ENCODE measurements around the gene FOS. TPM values are rescaled to one million over a fixed set of nuclear protein-coding genes. Genes with fewer than 3 reads are reported as not detected.

The FOS gene
- total RNA-seq, 2 donors from 2014 or later = 39.1 to 41.7 TPM

DNA sequence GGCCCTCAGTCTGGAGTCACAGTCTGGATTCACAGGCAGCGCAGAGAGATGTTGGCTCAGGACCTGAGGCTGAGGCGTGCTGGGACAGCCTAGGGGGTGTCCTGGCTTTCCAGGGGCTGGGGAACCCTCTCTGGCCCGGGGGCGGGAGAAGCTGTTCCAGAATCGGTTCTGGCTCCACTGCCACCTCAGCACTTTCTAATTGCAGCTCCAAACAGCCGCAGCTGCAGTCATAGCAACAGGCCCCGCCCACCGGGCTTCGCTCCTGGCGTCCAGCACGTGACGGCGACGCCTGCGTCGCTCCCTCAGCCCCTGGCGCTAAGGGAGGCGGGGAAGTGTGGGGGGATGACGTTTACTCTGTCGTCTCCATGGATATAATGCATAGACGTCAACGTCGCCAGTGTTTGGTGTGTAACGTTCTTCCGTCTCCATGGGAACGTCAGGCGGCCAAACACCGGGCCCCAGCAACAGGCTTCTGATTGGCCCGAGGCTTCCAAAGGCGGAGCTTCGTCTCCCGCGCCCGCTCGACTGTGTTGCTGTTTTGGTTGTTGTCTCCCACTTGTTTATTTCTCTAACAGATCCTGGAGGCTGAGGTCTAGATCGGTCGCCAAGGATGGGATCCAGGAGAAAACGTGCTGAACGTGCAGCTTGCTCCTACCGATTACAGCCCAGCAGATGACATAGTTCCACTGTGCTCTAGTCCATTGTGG is 19.7 kb upstream of the FOS start:
- Mint-ChIP-seq H3K4me3 (peak overlapping the region; percentile 88 to 89), H3K36me3 (ENCODE audit: insufficient read depth in 2 of 2) (no peaks in the 10 kb centered on the region), H3K9me3 (no peaks in the 10 kb centered on the region), H3K4me1 (ENCODE audit: low read depth) (peaks cover 21% of the 10 kb centered on the region), H3K27ac (peak overlapping the region; percentile 45), H3K27me3 (ENCODE audit: low read depth) (peaks cover 16% of the 10 kb centered on the region)
- peak; percentile 97 to 98 for DNase-seq
- ATAC-seq (replicated peaks in 1 of 2) = peak; percentile 99

DNA sequence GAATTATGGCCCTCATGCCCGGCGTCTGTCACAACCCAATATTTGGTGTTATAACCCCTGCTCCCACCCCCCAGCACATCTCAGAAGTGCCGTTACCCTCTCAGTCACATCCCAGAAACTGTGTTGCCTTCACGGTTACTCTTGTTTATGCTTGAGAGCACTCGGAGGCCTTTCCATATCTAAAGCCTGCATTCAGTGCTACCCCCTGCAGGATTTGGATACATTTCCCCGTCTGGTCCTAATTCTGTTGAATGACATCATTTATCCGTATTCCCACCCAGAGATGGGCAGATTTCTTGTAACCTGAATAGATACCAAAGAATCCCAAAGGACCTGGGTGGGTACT is 19.1 kb upstream of the FOS start:
- DNase-seq (no peak), ATAC-seq (replicated peaks in 1 of 2) (no peak)
- no peak overlapping the region for H3K27ac Mint-ChIP-seq
- peaks cover 15% of the 10 kb centered on the region for H3K27me3 Mint-ChIP-seq (ENCODE audit: low read depth)
- no peaks in the 10 kb centered on the region for H3K36me3 Mint-ChIP-seq (ENCODE audit: insufficient read depth in 2 of 2)
- H3K4me1 Mint-ChIP-seq (ENCODE audit: low read depth) = peaks cover 21% of the 10 kb centered on the region
- H3K4me3 Mint-ChIP-seq = peak overlapping the region; percentile 88 to 89
- H3K9me3 Mint-ChIP-seq = no peaks in the 10 kb centered on the region

DNA sequence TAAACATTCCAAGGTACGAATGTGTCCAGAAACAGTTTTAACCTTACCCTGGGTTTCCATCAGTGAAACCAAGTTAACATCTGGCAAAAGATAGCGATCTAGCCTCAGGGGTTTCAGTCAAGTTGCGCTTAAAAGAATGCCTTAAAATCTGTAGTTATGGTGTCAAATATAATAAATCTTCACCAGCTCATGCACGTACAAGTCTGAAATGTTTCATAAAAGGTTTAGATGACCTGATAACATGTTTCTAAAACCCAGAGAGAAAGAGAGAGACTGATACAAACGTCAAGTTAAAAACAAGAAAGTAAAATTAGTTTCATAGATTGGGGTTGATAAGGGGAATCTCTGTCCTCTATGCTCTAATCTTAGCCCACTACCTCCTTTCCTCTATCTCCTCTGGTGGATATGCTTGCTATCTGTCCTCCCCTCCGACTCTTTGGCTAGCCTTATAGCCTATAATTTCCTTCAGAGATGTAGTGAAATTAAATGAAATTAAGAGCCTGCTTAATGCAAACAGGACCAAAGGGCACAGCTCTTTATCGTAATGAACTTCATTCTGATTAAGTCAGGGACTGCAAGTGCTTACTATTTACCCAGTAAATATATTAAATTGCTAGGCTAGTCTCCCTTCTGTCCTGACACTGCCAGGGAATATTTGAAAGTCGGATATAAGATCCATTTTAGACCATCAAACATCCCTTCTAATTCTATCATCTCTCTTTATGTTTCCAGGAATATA is 18.4 kb upstream of the FOS start:
- Mint-ChIP-seq H3K9me3 (no peaks in the 10 kb centered on the region), H3K27ac (peak overlapping the region; percentile 80), H3K4me1 (ENCODE audit: low read depth) (peaks cover 21% of the 10 kb centered on the region), H3K36me3 (ENCODE audit: insufficient read depth in 2 of 2) (no peaks in the 10 kb centered on the region), H3K4me3 (peak overlapping the region; percentile 88 to 89), H3K27me3 (ENCODE audit: low read depth) (peaks cover 8% of the 10 kb centered on the region)
- ATAC-seq (replicated peaks in 1 of 2) (no peak), DNase-seq (no peak)

DNA sequence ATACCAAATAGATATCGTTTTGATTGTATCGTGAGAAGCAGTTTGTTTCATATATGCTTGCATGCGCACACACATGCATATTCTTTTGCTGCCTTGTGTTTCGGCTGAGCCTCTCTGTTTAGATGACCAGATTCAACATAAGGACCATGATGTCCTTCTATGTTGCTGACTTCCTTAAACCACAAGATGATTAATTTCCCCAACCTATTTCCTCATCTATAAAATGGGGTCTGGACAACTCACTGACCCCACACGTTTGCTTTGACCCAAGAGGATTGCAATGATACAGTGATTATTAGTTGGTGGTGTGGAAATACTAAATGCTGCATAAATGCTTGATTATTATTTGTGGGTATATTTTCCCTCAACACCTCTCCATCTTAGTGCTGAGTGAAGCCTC is 16.8 kb upstream of the FOS start:
- no peak for DNase-seq
- H3K4me3 Mint-ChIP-seq = no peak overlapping the region
- H3K27ac Mint-ChIP-seq = no peak overlapping the region
- H3K9me3 Mint-ChIP-seq = no peaks in the 10 kb centered on the region
- ATAC-seq (replicated peaks in 1 of 2) = no peak
- H3K4me1 Mint-ChIP-seq (ENCODE audit: low read depth) = peaks cover 21% of the 10 kb centered on the region
- no peaks in the 10 kb centered on the region for H3K36me3 Mint-ChIP-seq (ENCODE audit: insufficient read depth in 2 of 2)
- H3K27me3 Mint-ChIP-seq (ENCODE audit: low read depth) = peaks cover 8% of the 10 kb centered on the region

DNA sequence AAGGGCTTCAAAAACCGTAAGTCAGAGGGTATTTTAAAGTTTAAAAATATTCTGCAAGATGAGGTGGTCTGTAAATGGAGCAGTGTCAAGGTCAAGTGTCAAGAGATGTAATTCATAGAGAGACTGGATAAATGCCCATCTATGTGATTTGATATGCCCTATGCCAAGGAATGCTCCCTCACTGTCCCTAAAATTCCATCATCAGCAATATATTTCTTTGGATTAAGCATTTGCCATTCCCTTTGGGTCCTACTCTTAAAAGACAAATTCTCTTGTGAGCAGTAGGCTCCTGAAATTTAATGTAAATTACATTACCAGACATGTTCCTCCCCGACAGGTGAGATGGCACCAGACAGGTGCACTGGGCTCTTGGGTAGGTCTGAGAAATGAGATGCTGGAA is 16.0 kb upstream of the FOS start:
- ATAC-seq (replicated peaks in 1 of 2) (no peak), DNase-seq (no peak)
- H3K27ac Mint-ChIP-seq = no peak overlapping the region
- H3K4me1 Mint-ChIP-seq (ENCODE audit: low read depth) = peaks cover 21% of the 10 kb centered on the region
- peaks cover 14% of the 10 kb centered on the region for H3K27me3 Mint-ChIP-seq (ENCODE audit: low read depth)
- no peaks in the 10 kb centered on the region for H3K9me3 Mint-ChIP-seq
- no peaks in the 10 kb centered on the region for H3K36me3 Mint-ChIP-seq (ENCODE audit: insufficient read depth in 2 of 2)
- H3K4me3 Mint-ChIP-seq = no peak overlapping the region

DNA sequence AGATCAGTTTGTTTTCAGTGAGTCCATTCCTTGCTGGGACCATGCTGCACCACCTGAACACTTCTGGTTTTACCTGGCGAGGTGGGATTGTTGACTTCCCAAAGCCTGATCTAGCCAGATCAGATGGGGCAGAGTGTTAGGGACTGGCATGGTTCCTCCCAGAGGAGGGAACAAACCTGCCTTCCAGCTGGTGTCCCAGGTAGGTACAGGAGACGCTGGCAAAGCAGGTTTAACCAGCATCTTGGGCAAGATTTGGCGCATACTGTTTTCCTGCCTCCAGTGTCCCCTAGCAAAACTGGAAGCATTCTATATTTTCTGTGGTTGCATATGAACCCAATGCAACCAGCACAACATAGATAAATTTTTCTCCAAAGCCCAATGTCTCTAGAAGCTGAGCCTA is 14.6 kb upstream of the FOS start:
- no peaks in the 10 kb centered on the region for H3K9me3 Mint-ChIP-seq
- no peak for ATAC-seq (replicated peaks in 1 of 2)
- peaks cover 15% of the 10 kb centered on the region for H3K4me1 Mint-ChIP-seq (ENCODE audit: low read depth)
- no peak for DNase-seq
- no peak overlapping the region for H3K27ac Mint-ChIP-seq
- H3K27me3 Mint-ChIP-seq (ENCODE audit: low read depth) = peaks cover 28% of the 10 kb centered on the region
- no peaks in the 10 kb centered on the region for H3K36me3 Mint-ChIP-seq (ENCODE audit: insufficient read depth in 2 of 2)
- no peak overlapping the region for H3K4me3 Mint-ChIP-seq

DNA sequence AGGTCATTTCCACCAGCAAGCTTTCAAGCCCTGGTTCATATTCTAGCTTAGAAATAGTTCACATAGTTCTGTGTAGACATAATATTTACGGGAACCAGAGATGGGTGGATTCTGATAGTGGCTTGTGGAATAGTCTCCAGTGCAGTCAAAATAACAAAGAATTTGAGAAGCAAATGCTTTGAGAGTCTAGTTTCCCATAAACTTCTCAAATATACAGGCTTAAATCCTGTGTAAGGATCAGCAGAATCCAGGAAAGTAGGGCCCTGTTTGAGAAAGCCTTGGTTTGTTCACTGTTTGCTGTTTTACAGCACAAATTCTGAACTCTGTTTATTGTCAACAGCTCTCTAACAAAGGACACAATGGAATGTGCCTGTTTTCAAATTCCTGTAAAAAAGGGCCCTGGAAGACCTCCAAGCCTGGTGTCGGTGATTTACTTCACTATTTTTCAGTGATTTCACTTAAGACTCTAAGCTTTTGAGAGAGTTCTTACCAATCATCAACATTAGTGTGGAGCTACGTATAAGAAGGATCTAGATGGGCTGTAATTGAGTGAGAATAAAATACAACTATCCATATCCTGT is 11.4 kb upstream of the FOS start:
- H3K4me3 Mint-ChIP-seq = no peak overlapping the region
- no peak for DNase-seq
- H3K27ac Mint-ChIP-seq = no peak overlapping the region
- peaks cover 28% of the 10 kb centered on the region for H3K27me3 Mint-ChIP-seq (ENCODE audit: low read depth)
- peaks cover 6% of the 10 kb centered on the region for H3K4me1 Mint-ChIP-seq (ENCODE audit: low read depth)
- no peaks in the 10 kb centered on the region for H3K36me3 Mint-ChIP-seq (ENCODE audit: insufficient read depth in 2 of 2)
- no peaks in the 10 kb centered on the region for H3K9me3 Mint-ChIP-seq
- no peak for ATAC-seq (replicated peaks in 1 of 2)

DNA sequence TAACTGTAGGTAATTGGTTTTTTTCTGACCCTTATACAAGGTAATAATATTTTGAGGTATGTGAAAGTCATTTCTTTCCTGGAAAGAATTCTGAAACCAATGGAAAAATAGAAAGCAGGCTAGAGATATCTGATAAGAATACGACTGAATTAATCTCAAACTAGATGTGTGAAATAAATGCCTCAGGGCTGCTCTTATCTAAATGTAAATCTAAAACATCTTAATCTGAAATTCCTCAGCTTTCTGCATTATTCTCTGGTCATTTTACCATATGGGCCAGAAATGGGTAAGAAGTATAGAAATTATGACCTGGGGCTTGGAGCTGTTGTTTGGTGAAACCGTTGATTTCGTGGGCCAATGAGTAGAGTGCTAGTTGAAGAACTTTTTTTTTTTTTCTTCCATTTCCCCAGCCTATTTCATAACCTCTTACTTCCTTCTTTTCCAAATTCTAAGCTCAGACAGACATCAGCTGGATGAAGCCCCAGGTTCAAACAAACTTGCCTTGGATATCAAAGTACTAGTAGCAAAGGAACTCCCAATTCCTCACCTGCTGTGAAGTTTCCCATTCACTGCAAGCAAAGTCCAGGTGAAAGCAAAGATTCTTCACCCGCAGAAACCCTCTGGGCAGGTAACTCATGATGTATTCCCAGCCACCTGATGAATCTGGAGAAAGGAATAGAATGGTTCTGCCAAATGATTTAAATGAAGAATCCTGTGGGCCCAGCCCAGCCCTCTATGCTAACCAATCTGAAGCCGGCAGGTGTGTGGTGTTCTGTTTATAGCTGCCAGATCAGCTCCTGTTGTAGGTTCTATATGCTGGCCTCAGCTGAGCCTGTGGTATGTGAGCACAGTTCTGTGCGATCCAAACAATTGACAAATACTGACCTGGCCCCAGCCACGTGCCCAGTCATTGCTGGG is 9.7 kb upstream of the FOS start:
- Mint-ChIP-seq H3K27ac (no peak overlapping the region), H3K4me3 (no peak overlapping the region), H3K9me3 (no peaks in the 10 kb centered on the region), H3K36me3 (ENCODE audit: insufficient read depth in 2 of 2) (no peaks in the 10 kb centered on the region), H3K4me1 (ENCODE audit: low read depth) (peaks cover 6% of the 10 kb centered on the region), H3K27me3 (ENCODE audit: low read depth) (peaks cover 44% of the 10 kb centered on the region)
- no peak for DNase-seq
- no peak for ATAC-seq (replicated peaks in 1 of 2)

DNA sequence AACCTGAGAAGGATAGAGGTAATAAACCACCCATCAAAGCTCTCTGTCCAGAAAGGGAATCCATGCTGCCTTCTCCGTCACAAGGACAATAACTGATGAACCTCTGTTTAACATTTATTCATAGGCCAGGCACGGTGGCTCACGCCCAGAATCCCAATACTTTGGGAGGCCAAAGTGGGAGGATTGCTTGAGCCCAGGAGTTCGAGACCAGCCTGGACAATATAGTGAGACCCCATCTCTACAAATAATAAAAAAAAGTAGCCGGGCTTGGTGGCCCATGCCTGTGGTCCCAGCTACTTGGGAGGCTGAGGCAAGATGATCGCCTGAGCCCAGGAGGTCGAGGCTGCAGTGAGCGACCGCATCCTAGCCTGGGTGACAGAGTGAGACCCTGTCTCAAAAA is 7.1 kb upstream of the FOS start:
- peaks cover 69% of the 10 kb centered on the region for H3K27me3 Mint-ChIP-seq (ENCODE audit: low read depth)
- H3K27ac Mint-ChIP-seq = no peak overlapping the region
- H3K4me3 Mint-ChIP-seq = no peak overlapping the region
- ATAC-seq (replicated peaks in 1 of 2) = no peak
- DNase-seq = no peak
- H3K4me1 Mint-ChIP-seq (ENCODE audit: low read depth) = peaks cover 17% of the 10 kb centered on the region
- H3K9me3 Mint-ChIP-seq = no peaks in the 10 kb centered on the region
- no peaks in the 10 kb centered on the region for H3K36me3 Mint-ChIP-seq (ENCODE audit: insufficient read depth in 2 of 2)

DNA sequence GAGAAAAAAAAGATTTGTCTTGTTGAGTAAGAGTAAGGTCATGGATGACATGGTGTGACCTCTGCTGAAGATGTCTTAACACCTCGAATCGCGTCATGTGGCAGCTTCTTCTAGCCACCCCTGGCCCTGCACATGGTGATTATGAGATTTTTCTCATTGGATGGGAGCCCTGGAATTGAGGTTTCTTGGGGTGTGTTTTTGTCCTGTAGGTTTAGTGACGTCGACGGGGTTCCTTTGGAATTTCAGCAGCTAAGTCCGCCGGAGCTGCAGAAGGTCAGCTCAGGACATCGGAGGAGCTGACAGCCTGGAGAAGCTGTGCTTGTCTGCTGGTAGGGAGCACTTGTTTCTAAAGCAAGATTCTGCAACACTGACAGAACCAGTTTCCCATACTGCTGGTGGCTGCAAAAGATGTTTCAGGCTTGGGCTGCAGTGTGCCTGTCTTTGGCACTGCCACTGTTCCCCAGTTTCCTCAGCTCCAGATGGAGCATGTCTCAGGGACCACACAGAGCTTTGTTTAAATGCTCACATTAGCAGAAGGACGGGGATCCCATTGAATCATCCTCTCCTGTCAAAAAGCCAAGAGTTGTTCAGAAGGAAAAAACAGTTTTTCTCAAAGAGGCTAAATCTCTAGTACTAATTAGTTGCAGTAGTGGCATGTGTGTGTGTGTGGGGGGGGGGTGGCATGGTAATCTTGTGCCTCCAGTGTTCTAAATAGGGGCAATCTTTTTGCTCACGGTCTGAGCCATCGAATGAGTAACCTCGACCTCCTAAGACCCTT is 5.2 kb upstream of the FOS start:
- DNase-seq (no peak), ATAC-seq (replicated peaks in 1 of 2) (no peak)
- peaks cover 25% of the 10 kb centered on the region for H3K4me1 Mint-ChIP-seq (ENCODE audit: low read depth)
- H3K4me3 Mint-ChIP-seq = no peak overlapping the region
- no peaks in the 10 kb centered on the region for H3K9me3 Mint-ChIP-seq
- no peaks in the 10 kb centered on the region for H3K36me3 Mint-ChIP-seq (ENCODE audit: insufficient read depth in 2 of 2)
- H3K27me3 Mint-ChIP-seq (ENCODE audit: low read depth) = peaks cover 67% of the 10 kb centered on the region
- H3K27ac Mint-ChIP-seq = no peak overlapping the region

DNA sequence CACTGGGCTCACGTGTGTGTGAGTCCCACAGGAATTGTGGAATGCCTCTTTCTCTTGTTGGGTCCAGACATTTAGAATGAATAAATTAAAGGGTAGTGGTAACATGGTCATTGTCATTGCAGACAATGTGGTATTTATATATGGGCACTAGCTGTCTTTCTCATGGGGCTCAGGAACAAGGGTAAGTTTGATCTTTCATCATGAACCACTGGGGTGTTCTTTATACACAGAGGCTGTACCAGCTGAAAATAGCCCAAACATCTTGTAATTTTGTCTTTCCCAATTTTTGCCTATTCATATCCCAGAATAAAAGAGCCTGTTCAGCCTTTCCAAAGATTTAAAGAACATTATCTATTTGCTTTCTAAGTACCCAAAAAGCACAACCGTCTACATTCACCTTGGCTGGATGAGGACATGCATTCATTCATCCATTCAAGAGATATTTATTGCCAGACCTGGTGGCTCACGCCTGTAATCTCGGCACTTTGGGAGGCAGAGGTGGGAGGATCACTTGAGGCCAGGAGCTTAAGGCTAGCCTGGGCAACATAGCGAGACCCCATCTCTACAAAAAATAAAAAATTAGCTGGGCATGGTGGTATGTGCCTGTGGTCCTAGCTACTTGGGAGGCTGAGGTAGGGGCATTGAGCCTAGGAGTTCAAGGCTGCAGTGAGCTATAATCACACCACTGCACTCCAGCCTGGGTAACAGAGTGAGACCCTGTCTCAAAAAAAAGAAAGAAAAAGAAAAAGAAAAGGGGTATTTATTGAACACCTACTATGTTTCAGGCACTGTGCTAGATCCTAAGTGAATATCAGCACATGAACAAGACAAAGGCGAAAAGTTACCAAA is 4.4 kb upstream of the FOS start:
- no peaks in the 10 kb centered on the region for H3K9me3 Mint-ChIP-seq
- DNase-seq (no peak), ATAC-seq (replicated peaks in 1 of 2) (no peak)
- H3K4me3 Mint-ChIP-seq = no peak overlapping the region
- H3K36me3 Mint-ChIP-seq (ENCODE audit: insufficient read depth in 2 of 2) = no peaks in the 10 kb centered on the region
- peaks cover 59% of the 10 kb centered on the region for H3K27me3 Mint-ChIP-seq (ENCODE audit: low read depth)
- H3K27ac Mint-ChIP-seq = no peak overlapping the region
- peaks cover 28% of the 10 kb centered on the region for H3K4me1 Mint-ChIP-seq (ENCODE audit: low read depth)

Data from activated T-cell treated with anti-CD3 and anti-CD28 coated beads, Interleukin-2, amount 50 U/mL, for 72 hours (primary cell).